ENCODE results near the gene GFPT2.

DNA sequence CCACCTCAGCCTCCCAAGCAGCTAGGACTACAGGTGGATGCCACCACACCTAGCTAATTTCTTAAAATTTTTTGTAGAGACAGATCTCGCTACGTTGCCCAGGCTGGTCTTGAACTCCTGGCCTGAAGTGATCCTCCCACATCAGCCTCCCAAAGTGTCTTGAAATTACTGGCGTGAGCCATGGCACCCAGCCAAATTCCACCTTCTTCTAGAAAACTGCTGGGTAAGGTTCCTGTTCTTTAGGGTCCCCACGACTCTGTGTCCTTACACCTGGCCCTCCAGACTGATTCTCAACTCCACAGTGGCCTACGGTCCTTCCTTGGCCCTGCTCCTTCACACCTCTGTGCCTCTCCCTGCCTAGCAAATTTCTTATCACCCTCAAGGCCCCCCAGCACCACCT, 63.2 kb downstream of the GFPT2 start:
- TF ChIP-seq, protein P1, sequence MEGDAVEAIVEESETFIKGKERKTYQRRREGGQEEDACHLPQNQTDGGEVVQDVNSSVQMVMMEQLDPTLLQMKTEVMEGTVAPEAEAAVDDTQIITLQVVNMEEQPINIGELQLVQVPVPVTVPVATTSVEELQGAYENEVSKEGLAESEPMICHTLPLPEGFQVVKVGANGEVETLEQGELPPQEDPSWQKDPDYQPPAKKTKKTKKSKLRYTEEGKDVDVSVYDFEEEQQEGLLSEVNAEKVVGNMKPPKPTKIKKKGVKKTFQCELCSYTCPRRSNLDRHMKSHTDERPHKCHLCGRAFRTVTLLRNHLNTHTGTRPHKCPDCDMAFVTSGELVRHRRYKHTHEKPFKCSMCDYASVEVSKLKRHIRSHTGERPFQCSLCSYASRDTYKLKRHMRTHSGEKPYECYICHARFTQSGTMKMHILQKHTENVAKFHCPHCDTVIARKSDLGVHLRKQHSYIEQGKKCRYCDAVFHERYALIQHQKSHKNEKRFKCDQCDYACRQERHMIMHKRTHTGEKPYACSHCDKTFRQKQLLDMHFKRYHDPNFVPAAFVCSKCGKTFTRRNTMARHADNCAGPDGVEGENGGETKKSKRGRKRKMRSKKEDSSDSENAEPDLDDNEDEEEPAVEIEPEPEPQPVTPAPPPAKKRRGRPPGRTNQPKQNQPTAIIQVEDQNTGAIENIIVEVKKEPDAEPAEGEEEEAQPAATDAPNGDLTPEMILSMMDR (IDR thresholded peaks at IDR 0.05) = no peak
- TF ChIP-seq POLR2A (IDR thresholded peaks at IDR 0.05) = no peak
